ENCODE results near the gene LRRC4C.

DNA sequence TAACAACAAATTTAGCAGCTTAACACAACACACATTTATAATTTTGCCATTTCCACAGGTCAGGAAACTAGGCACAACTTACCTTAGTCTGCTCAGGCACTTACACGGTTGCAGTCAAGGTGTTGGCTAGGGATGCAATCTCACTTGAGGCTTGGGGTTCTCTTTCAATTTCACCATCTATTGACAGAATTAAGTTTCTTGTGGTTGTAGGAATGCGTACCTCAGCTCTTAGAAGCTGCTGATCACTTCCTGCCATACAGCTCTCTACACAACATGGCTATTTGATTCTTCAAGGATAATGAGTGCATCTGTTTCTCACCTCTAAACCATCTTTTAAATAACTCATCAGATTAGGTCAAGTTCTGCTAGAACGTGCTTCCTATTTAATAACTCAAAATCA lies 968.1 kb downstream of the LRRC4C start:
- TF ChIP-seq EZH2 (IDR thresholded peaks at IDR 0.05; ENCODE audit: borderline replicate concordance, control insufficient read depth, low read depth, low read length) (no peak), RUNX3 (IDR thresholded peaks at IDR 0.05; ENCODE audit: low read length) (no peak), POLR2AphosphoS2 (IDR thresholded peaks at IDR 0.05; ENCODE audit: low read depth, low read length) (no peak), RBBP5 (conservative IDR thresholded peaks at IDR 0.05) (no peak), NR2F1 (conservative IDR thresholded peaks at IDR 0.05) (no peak), PAX8 (IDR thresholded peaks at IDR 0.05) (no peak)
- TF ChIP-seq, protein P1, sequence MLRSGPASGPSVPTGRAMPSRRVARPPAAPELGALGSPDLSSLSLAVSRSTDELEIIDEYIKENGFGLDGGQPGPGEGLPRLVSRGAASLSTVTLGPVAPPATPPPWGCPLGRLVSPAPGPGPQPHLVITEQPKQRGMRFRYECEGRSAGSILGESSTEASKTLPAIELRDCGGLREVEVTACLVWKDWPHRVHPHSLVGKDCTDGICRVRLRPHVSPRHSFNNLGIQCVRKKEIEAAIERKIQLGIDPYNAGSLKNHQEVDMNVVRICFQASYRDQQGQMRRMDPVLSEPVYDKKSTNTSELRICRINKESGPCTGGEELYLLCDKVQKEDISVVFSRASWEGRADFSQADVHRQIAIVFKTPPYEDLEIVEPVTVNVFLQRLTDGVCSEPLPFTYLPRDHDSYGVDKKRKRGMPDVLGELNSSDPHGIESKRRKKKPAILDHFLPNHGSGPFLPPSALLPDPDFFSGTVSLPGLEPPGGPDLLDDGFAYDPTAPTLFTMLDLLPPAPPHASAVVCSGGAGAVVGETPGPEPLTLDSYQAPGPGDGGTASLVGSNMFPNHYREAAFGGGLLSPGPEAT (IDR thresholded peaks at IDR 0.05; ENCODE audit: low read depth): no peak
